KMS-11 (cell line): ENCODE measurements around the gene AOPEP.

Experiments
- H2AFZ ChIP-seq: fragments of 200-600 bp; sonication (generic); 2 replicates; pipeline ENCODE4 v1.6.1; 2016; ENCODE audit warnings: antibody characterized with exemption, mixed run types, low read depth
- H3K27ac ChIP-seq: fragments of 200-600 bp; sonication (generic); 2 replicates; pipeline ENCODE4 v1.6.1; 2016; ENCODE audit warnings: mild to moderate bottlenecking, mixed run types
- H3K27me3 ChIP-seq: fragments of 200-600 bp; sonication (generic); 2 replicates; pipeline ENCODE4 v1.6.1; 2017; ENCODE audit warnings: mild to moderate bottlenecking, low read depth, mixed run types, moderate library complexity; ENCODE audit not compliant: insufficient read depth
- H3K36me3 ChIP-seq: fragments of 200-600 bp; sonication (generic); 2 replicates; pipeline ENCODE4 v1.6.1; 2017; ENCODE audit warnings: mild to moderate bottlenecking, mixed run types; ENCODE audit not compliant: insufficient read depth
- H3K4me1 ChIP-seq: fragments of 200-600 bp; sonication (generic); 2 replicates; pipeline ENCODE4 v1.6.1; 2016; ENCODE audit warnings: mild to moderate bottlenecking, low read depth, mixed run types; ENCODE audit not compliant: poor library complexity, severe bottlenecking
- H3K4me2 ChIP-seq: fragments of 200-600 bp; sonication (generic); 2 replicates; pipeline ENCODE4 v1.7.0; 2016; ENCODE audit warnings: mild to moderate bottlenecking, mixed run types
- H3K4me3 ChIP-seq: fragments of 200-600 bp; sonication (generic); IDR thresholded peaks from 2 replicates; pipeline ENCODE4 v1.6.1; 2017; ENCODE audit warnings: low read depth, low read length, mixed read lengths; ENCODE audit not compliant: insufficient read depth
- H3K79me2 ChIP-seq: fragments of 200-600 bp; sonication (generic); 2 replicates; pipeline ENCODE4 v1.6.1; 2016; ENCODE audit warnings: low read depth, mixed run types; ENCODE audit not compliant: insufficient read depth
- H3K9ac ChIP-seq: fragments of 200-600 bp; sonication (generic); 2 replicates; pipeline ENCODE4 v1.6.1; 2016; ENCODE audit warnings: mild to moderate bottlenecking, mixed run types
- H4K20me1 ChIP-seq: fragments of 200-600 bp; sonication (generic); 2 replicates; pipeline ENCODE4 v1.6.1; 2016; ENCODE audit warnings: mild to moderate bottlenecking, mixed run types; ENCODE audit not compliant: insufficient read depth
- CTCF ChIP-seq: fragments of 200-600 bp; sonication (generic); conservative IDR thresholded peaks from 2 replicates; pipeline ENCODE4 v1.6.1; 2017; ENCODE audit warnings: low read depth, mild to moderate bottlenecking, antibody characterized with exemption, low read length, moderate library complexity, mixed read lengths

Gene AOPEP

GRCh38 chr9:94888775-94889174 is 162.3 kb downstream of the AOPEP start:
- Histone ChIP-seq H3K79me2 (no peaks in the 10 kb centered on the region), H3K36me3 (no peaks in the 10 kb centered on the region), H3K4me3 (no peak overlapping the region), H3K27ac (no peak overlapping the region), H3K9ac (no peak overlapping the region), H3K4me1 (peaks cover 19% of the 10 kb centered on the region), H3K27me3 (no peaks in the 10 kb centered on the region), H2AFZ (no peak overlapping the region), H4K20me1 (no peaks in the 10 kb centered on the region), H3K4me2 (no peak overlapping the region)
- TF ChIP-seq CTCF = no peak

DNA sequence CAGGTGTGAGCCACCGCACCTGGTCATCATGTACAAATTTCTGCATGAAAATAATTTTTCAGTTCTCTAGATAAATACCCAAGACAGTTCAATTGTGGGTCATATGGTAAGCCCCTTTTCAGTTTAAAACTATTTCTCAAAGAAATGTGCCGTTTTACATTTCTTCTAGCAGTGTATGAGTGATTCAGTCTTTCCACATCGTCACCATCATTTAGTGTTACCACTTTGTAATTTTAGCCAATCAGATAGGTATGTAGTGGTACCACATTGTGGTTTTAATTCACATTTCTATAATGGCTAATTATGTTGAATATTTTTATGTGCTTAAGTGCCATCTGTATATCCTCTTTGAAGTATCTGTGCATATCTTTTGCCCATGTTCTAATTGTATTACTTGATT is 163.1 kb downstream of the AOPEP start:
- Histone ChIP-seq H3K36me3 (no peaks in the 10 kb centered on the region), H3K27ac (no peak overlapping the region), H3K4me2 (no peak overlapping the region), H3K4me1 (peaks cover 19% of the 10 kb centered on the region), H2AFZ (no peak overlapping the region), H3K79me2 (no peaks in the 10 kb centered on the region), H3K9ac (no peak overlapping the region), H4K20me1 (no peaks in the 10 kb centered on the region), H3K27me3 (no peaks in the 10 kb centered on the region), H3K4me3 (no peak overlapping the region)
- no peak for TF ChIP-seq CTCF

DNA sequence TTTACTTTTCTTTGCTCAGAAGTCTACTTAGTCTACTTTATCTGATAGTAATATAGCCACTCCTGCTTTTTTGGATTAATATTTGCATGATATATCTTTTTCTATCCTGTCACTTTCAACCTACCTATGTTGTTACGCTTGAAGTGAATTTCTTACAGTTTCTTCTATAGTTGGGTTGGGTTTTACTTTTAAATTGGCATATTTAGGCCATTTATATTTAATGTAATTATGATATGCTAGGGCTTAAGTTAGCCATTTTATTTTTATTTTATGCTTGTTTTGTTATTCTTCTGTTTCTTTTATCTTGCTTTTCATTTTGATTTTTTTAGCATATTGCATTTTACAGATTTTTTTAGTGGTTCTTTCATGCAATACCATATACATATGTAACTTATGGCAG is 164.7 kb downstream of the AOPEP start:
- Histone ChIP-seq H3K27ac (no peak overlapping the region), H3K4me3 (no peak overlapping the region), H3K9ac (no peak overlapping the region), H3K27me3 (no peaks in the 10 kb centered on the region), H3K79me2 (no peaks in the 10 kb centered on the region), H3K4me2 (no peak overlapping the region), H4K20me1 (no peaks in the 10 kb centered on the region), H3K36me3 (no peaks in the 10 kb centered on the region), H3K4me1 (peaks cover 6% of the 10 kb centered on the region), H2AFZ (no peak overlapping the region)
- no peak for TF ChIP-seq CTCF

- no peaks in the 10 kb centered on the region for H3K79me2 ChIP-seq
- H3K4me3 ChIP-seq = no peak overlapping the region
- no peak overlapping the region for H3K9ac ChIP-seq
- no peaks in the 10 kb centered on the region for H4K20me1 ChIP-seq
- no peak overlapping the region for H3K27ac ChIP-seq
- TF ChIP-seq CTCF = no peak
- H3K4me2 ChIP-seq = no peak overlapping the region
- no peak overlapping the region for H2AFZ ChIP-seq
- no peaks in the 10 kb centered on the region for H3K4me1 ChIP-seq
- no peaks in the 10 kb centered on the region for H3K27me3 ChIP-seq
- H3K36me3 ChIP-seq = no peaks in the 10 kb centered on the region
These were observed 166.2 kb downstream of the AOPEP start for GRCh38 chr9:94892675-94893074.
